Measurements from ENCODE around the gene XPC.

XPC gene

GRCh38 chr3:14146381-14147065 is 31.9 kb downstream of the XPC start:
- DNase-seq: no peak

- no peak for DNase-seq
Measured at GRCh38 chr3:14145670-14146380, 32.6 kb downstream of the XPC start.

GRCh38 chr3:14145236-14145635 is 33.2 kb downstream of the XPC start:
- DNase-seq: no peak

DNA sequence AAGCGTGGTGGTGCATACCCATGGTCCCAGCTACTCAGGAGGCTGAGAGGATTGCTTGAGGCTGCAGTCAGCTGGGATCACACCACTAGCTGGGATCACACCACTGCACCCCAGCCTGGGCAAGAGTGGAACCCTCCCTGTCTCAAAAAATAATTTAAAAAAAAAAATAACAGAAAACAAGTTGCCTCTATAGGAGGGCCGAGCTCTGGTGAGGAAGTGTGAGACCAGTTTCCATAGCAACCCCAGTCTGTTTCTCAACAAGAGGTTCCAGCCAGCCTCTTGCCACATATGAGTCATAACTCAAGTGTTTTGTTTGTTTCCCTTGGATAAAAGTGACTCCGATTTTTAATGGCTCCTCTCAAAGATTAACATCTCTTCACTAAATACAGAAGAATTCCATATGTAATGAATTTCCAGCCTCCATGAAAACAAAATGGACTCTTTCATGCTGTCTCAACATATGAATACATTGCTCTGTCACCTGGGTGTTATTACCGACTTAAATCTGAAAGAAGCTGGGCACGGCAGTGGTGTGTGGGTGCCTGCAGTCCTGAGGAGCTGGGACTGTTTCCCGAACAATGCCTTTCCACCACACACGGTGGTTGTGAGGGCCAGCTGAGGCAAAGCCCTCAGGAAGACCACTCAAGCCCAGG is 33.9 kb downstream of the XPC start:
- DNase-seq: no peak

DNA sequence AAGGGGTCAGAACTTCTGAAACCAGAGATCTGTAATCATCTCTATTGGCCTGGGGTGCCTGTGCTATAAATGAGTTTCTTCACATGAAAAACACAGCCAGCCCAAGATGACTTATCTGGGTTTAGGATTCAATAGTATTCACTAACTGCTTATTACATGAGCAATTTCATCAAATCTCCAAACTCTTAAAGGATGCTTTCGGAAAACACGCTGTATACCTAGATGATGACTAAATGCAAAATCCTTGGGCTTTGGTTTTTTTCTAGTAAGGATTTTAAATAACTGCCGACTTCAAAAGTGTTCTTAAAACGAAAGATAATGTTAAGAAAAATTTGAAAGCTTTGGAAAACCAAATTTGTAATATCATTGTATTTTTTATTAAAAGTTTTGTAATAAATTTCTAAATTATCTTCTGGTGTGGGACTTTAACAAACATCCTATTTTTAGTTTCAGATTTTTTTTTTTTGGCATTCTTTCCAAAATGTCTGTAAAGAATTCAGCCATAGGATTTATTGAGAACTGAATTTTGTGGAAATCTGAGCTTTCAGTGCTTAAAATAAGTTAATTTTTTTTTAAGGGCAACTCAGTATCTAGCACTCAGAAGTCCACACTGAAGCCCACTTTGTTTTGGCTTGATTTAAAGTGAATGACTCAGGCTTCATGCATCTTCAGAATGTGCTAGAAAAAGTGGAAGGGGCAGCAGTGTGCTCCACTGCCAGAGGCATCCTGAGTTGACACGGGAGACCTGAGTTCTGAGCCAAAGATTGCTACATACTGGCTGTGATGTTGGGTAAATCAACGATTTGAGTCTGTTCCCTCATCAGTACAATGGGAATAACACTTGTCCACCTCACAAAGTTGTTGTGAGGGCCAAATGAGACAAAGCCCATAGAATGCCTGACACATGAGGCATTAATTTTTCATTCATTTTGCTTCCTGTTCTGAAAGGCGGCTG is 34.9 kb downstream of the XPC start:
- DNase-seq: no peak

DNA sequence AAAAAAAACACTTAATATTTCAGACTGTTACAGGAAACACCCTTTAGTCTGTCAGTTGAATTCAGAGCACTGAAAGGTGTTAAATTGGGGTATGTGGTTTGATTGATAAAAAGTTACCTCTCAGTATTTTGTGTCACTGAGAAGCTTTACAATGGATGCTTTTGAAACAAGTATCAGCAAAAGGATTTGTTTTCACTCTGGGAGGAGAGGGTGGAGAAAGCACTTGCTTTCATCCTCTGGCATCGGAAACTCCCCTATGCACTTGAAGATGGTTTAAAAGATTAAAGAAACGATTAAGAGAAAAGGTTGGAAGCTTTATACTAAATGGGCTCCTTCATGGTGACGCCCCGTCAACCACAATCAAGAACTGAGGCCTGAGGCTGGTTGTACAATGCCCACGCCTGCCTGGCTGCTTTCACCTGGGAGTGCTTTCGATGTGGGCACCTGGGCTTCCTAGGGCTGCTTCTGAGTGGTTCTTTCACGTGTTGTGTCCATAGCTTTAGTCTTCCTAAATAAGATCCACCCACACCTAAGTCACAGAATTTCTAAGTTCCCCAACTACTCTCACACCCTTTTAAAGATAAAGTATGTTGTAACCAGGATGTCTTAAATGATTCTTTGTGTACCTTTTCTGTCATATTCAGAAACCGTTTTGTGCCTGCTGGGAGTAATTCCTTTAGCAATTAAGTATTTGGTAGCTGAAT is 35.7 kb downstream of the XPC start:
- peak; percentile 29 for DNase-seq

- no peak for DNase-seq
Measured at GRCh38 chr3:14141602-14142341, 36.6 kb downstream of the XPC start.

DNA sequence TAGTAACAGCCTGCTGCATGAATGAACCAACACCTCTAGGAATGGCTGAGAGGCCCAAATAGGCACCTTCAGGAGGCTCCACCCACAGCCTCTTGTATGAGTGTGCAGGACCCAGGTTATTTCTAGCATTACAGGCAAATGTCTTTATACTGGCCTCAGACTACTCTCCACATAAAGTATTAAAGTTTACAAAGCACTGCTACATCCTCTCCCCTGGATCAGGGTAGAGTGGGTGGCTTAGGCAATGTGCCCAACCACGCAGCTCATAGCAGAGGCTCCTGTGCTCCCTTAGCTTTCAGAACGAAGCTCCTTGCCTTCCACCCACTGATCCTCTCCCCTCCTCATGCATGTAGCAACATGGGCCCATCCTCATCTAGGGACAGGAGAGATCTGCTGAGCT is 37.3 kb downstream of the XPC start:
- DNase-seq: no peak

- no peak for DNase-seq
Measured at GRCh38 chr3:14140668-14141067, 37.7 kb downstream of the XPC start.

- no peak for DNase-seq
Measured at GRCh38 chr3:14139771-14140170, 38.6 kb downstream of the XPC start.

DNA sequence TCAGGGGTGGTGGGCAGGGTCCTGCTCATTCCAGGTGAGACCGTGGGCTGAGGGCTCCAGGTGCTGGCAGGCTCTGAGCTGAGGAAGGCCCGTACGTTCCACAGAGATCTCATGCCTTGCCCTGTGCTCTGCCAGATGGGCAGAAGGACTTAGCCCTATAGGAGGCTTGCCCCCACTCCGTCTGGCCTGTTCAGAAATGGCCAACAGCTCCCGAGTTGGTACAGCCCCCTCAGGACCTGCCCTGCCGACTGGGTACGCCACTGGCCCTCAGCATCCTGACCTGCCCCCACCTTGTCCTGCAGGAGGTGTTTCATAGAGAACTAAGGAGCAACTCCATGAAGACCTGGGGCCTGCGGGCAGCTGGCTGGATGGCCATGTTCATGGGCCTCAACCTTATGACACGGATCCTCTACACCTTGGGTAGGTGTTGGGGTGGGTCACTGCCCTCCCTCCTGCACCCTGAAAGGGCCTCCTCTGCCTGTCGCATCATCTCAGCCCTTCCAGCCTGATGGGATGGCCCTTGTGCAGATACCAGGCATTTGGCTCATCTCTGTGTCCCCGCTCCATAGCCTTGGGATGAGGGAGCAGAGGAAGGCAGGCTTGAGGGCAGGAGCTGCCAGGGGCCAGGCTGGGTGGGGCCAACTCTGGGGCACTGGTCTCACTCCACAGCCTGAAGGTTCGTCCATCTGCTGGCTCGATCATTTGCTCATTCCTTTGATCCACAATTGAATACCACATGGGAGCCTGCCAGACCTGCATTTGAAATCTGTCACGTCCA is 39.3 kb downstream of the XPC start:
- DNase-seq: no peak

DNA sequence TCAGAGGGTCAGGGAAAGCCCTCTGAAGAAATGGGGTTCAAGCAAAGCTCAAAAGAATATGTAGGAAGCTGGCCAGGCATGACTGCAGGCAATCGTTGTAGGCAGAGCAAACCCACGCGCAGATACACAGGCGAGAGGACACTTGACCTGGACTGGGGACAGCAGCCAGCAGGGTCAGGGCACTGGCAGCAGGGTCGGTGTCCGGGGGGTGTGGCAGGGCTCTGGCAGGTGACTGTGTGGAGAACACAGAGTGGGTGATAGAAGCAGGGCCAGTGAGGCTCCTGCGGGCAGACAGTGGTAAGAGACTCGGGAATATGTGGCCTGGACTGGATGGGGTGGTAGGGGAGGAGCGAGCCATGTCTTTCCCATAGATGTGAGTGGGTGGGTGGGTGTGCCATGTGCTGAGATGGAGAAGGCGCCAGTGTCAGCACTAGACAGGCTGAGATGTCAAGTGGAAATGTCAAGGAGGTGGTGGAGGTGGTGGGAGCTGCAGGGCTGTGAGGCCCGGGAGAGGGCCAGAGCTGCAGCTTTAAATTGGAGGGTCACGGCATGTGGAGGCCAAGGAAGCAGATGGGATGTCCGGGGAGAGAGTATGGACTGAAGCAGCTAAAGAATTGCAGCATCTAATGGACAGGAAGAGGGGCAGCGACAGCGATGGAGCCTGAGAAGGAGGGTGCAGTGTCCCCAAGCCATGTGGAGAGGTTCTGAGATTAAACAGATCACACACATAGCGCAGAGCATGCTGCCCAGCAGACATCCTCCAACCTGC is 40.1 kb downstream of the XPC start:
- no peak for DNase-seq

GRCh38 chr3:14137445-14137844 is 41.0 kb downstream of the XPC start:
- DNase-seq: no peak

DNA sequence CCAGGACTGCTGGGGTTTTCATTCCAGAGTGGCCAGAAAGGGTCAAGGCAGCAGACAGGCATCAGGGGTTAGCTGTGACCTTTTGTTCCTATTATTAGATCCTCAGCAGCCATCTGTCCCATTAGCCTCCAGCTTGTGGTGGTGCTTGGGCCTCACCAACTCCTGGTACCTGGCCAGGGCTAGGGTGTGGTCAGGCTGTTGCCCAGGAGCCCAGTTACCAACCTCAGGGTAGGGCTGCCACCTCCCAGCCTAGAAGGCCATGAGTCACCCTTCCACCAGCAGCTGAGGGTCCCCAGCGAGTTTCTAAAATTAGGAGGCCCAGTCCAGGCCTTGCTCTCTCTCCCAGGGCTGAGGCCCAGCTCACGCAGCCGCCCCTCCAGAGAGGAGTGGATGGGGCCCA is 41.4 kb downstream of the XPC start:
- DNase-seq: no peak

GRCh38 chr3:14135581-14135980 is 42.8 kb downstream of the XPC start:
- no peak for DNase-seq

GRCh38 chr3:14134291-14134690 is 44.1 kb downstream of the XPC start:
- no peak for DNase-seq

GRCh38 chr3:14133876-14134275 is 44.5 kb downstream of the XPC start:
- no peak for DNase-seq

- DNase-seq: no peak
Measured at GRCh38 chr3:14133188-14133800, 45.1 kb downstream of the XPC start.

- no peak for DNase-seq
Measured at GRCh38 chr3:14132689-14133088, 45.7 kb downstream of the XPC start.

DNA sequence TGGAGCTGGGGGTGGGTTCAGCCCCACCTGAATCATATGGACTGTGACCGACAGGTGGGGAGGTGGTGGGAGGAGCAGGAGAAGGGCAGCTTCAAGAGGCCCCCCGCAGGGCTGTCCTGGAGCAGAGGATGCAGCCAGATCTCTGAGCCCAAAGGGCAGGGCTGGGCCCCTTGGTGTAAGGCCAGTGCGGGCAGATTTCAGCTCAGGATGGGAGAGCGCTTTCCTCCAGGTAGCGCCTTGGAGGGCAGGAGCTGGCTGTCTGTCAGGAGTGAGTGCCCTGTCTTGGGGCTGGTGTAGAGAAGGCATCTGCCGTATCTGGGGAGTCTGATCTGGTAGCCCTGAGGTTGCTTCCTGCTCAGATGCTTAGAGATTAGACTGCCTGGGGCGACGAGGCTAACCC is 46.3 kb downstream of the XPC start:
- no peak for DNase-seq
